Measurements from ENCODE around the gene ACVR1B. TPM values are rescaled to one million over a fixed set of nuclear protein-coding genes. Genes with fewer than 3 reads are reported as not detected.

Gene ACVR1B
- total RNA-seq, 2 donors from 2014 or later, result 7.2 to 8.4 TPM

GRCh38 chr12:52009081-52009751, 57.7 kb downstream of the ACVR1B start:
- Mint-ChIP-seq H3K4me3 (no peak overlapping the region), H3K36me3 (ENCODE audit: insufficient read depth in 2 of 2) (peaks cover 0 to 2% of the 10 kb centered on the region in 2 donors)
- no peak for ATAC-seq (replicated peaks in 1 of 2)

DNA sequence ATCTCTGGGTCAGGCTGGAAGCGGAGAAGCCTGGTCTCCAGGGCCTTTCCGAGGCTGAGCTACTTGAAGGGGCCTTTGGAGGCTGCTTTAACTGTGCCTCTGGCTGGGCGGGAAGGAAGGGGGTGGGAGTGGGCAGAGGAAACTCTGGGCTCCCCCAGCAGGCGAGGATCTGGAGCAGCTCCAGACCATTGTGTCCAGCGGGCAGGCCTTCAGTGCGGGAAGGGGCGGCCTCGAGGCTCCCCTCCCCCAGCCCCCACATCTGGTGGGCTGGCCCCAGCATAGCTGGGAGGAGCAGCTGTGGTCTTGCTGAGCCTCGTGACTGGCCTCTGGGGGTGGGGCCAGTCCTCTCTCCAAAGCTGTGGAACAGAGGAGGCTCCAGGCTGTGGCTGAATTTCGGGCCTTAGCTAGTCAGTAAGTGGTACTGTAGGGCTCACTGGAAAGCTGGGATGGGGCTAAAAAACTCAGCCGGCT, 58.7 kb downstream of the ACVR1B start:
- DNase-seq, result no peak
- Mint-ChIP-seq H3K36me3 (ENCODE audit: insufficient read depth in 2 of 2) (peaks cover 0 to 2% of the 10 kb centered on the region in 2 donors), H3K27me3 (ENCODE audit: low read depth) (peaks cover 13% of the 10 kb centered on the region), H3K27ac (no peak overlapping the region), H3K4me3 (no peak overlapping the region), H3K4me1 (ENCODE audit: low read depth) (peaks cover 26% of the 10 kb centered on the region), H3K9me3 (no peaks in the 10 kb centered on the region)
- no peak for ATAC-seq (replicated peaks in 1 of 2)

More at GRCh38 chr12:52009081-52009751, 57.7 kb downstream of the ACVR1B start:
- Mint-ChIP-seq H3K27me3 (ENCODE audit: low read depth) (peaks cover 17% of the 10 kb centered on the region), H3K4me1 (ENCODE audit: low read depth) (peaks cover 26% of the 10 kb centered on the region), H3K9me3 (no peaks in the 10 kb centered on the region), H3K27ac (no peak overlapping the region)
- no peak for DNase-seq

- Mint-ChIP-seq H3K9me3 (no peaks in the 10 kb centered on the region), H3K4me1 (ENCODE audit: low read depth) (peaks cover 20% of the 10 kb centered on the region), H3K27ac (no peak overlapping the region), H3K4me3 (no peak overlapping the region), H3K36me3 (ENCODE audit: insufficient read depth in 2 of 2) (peaks cover 0 to 2% of the 10 kb centered on the region in 2 donors), H3K27me3 (ENCODE audit: low read depth) (peaks cover 6% of the 10 kb centered on the region)
- no peak for DNase-seq
- ATAC-seq (replicated peaks in 1 of 2), result no peak
Observed at GRCh38 chr12:52010692-52011601, 59.4 kb downstream of the ACVR1B start.

- Mint-ChIP-seq H3K4me1 (ENCODE audit: low read depth) (peaks cover 13% of the 10 kb centered on the region), H3K36me3 (ENCODE audit: insufficient read depth in 2 of 2) (peaks cover 0 to 2% of the 10 kb centered on the region in 2 donors), H3K27ac (no peak overlapping the region), H3K27me3 (ENCODE audit: low read depth) (no peaks in the 10 kb centered on the region), H3K4me3 (no peak overlapping the region), H3K9me3 (no peaks in the 10 kb centered on the region)
- ATAC-seq (replicated peaks in 1 of 2) (no peak), DNase-seq (no peak)
Observed at GRCh38 chr12:52011602-52012214, 60.2 kb downstream of the ACVR1B start.

DNA sequence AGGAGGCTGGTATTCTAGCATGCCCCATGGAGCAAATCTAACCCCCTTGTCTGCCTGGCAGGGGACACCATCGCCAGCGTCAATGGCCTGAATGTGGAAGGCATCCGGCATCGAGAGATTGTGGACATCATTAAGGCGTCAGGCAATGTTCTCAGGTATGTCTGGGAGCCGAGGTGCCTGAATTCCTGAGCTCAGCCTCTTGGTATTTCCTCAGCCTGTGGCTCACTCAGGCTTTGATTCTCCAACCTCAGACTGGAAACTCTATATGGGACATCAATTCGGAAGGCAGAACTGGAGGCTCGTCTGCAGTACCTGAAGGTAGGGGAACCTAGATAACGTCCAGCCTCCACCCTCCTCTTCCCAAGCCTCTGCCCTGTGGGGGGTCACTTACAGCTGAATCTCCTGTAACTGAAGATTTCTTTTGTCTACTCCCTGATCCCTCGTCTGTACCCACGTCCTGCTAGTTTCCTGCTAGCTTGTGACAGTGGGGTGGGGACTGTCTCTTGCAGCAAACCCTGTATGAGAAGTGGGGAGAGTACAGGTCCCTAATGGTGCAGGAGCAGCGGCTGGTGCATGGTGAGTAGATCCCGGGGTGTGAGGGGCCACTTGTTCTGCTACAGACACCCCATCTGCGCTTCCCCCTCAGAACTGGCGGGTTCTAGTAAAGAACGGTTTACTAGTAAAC, 62.3 kb downstream of the ACVR1B start:
- Mint-ChIP-seq H3K27me3 (ENCODE audit: low read depth) (no peaks in the 10 kb centered on the region), H3K36me3 (ENCODE audit: insufficient read depth in 2 of 2) (peaks cover 0 to 2% of the 10 kb centered on the region in 2 donors), H3K4me3 (no peak overlapping the region), H3K9me3 (no peaks in the 10 kb centered on the region), H3K4me1 (ENCODE audit: low read depth) (no peaks in the 10 kb centered on the region), H3K27ac (no peak overlapping the region)
- no peak for ATAC-seq (replicated peaks in 1 of 2)
- no peak for DNase-seq

DNA sequence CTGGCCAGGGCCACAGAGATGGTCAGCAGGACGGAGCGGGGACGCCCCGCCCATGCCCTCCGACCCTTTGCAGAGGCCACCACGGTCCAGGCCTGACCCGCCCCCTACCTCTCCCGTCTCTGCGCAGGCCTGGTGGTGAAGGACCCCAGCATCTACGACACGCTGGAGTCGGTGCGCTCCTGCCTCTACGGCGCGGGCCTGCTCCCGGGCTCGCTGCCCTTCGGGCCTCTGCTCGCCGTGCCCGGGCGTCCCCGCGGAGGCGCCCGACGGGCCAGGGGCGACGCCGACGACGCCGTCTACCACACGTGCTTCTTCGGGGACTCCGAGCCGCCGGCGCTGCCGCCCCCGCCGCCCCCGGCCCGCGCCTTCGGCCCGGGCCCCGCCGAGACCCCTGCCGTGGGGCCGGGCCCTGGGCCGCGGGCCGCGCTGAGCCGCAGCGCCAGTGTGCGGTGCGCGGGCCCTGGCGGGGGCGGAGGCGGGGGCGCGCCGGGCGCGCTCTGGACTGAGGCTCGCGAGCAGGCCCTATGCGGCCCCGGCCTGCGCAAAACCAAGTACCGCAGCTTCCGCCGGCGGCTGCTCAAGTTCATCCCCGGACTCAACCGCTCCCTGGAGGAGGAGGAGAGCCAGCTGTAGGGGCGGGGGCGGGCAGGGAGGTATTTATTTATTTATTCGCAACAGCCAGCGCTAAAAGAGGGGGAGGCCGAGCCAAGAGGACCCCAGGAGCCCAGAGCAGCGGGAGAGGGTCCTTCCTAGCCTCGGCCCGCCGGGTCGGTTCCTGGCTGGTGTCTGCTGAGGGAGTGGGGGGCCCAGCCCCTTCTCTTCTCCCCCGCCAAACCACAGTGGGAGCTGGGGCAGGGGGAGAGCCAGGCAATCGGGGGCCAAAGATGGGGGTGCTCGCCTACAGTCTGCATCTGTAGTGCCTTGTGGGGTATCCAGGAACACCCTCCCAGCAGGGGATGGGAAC, 63.4 kb downstream of the ACVR1B start:
- Mint-ChIP-seq H3K4me1 (ENCODE audit: low read depth) (no peaks in the 10 kb centered on the region), H3K27me3 (ENCODE audit: low read depth) (no peaks in the 10 kb centered on the region), H3K36me3 (ENCODE audit: insufficient read depth in 2 of 2) (peaks cover 0 to 2% of the 10 kb centered on the region in 2 donors), H3K4me3 (no peak overlapping the region), H3K27ac (no peak overlapping the region), H3K9me3 (no peaks in the 10 kb centered on the region)
- no peak for DNase-seq
- ATAC-seq (replicated peaks in 1 of 2), result no peak

DNA sequence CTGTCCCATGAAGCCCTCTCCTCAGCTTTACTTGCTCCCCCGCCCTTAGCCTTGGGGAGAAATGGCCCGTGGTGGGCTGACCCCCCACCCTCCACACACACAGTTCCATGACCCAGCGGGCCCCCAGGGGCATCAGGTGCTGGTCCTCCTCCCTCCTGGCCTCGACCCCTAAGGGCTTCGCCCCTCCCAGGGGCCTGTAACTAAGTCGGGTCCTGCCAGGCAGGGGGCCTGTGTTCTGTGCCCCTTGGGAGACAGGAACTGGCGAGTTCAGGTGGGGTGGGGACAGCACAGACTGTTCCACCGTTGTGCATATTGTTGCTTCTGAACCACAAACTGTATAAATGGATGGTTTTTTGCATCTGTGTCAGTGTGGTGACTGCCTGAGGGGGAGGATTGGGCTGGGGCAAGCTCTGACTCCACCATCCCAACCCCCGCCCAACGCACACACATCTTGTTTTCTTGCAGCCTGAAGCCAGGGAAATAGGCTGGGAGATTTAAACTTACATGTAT, 64.1 kb downstream of the ACVR1B start:
- peaks cover 7% of the 10 kb centered on the region for H3K4me1 Mint-ChIP-seq (ENCODE audit: low read depth)
- H3K36me3 Mint-ChIP-seq (ENCODE audit: insufficient read depth in 2 of 2), result peaks cover 0 to 2% of the 10 kb centered on the region in 2 donors
- no peak overlapping the region for H3K4me3 Mint-ChIP-seq
- ATAC-seq (replicated peaks in 1 of 2), result no peak
- H3K27me3 Mint-ChIP-seq (ENCODE audit: low read depth), result no peaks in the 10 kb centered on the region
- H3K9me3 Mint-ChIP-seq, result no peaks in the 10 kb centered on the region
- DNase-seq, result no peak
- no peak overlapping the region for H3K27ac Mint-ChIP-seq

- H3K27ac Mint-ChIP-seq, result no peak overlapping the region
- no peak for DNase-seq
Observed at GRCh38 chr12:52018433-52019112, 67.1 kb downstream of the ACVR1B start.

DNA sequence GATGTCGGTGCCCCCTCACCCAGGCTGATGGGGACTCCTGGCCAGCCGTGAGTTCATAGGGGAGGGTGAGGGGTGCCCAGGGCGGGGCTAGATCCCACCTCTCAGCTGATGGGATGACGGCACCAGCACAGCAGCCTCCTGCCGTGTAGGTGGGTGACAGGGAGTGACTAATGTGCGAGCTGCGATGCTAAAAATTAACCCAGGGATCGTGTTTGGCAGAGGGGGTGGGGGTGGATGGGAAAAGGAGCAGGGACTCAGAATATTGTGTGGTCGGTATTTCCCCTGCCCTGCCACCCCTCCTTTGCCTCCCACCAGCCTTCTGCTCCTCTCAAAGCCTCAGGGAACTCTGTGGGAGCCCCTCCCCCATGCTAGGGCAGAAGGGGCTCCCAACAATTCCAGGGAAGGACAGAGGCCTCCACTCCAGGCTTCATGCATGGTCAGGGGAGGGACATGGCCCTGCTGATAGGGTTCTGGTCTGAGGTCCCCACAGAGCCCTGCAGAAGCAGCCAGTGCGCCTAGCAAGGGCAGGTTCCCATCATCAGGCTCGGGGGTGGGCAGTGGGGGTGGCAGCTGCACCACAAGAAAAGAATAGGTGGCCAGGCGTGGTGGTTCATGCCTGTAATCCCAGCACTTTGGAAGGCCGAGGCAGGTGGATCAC, 67.7 kb downstream of the ACVR1B start:
- H3K4me3 Mint-ChIP-seq, result no peak overlapping the region
- H3K27me3 Mint-ChIP-seq (ENCODE audit: low read depth), result no peaks in the 10 kb centered on the region
- ATAC-seq (replicated peaks in 1 of 2) (no peak), DNase-seq (no peak)
- H3K36me3 Mint-ChIP-seq (ENCODE audit: insufficient read depth in 2 of 2), result no peaks in the 10 kb centered on the region
- peaks cover 27% of the 10 kb centered on the region for H3K4me1 Mint-ChIP-seq (ENCODE audit: low read depth)
- no peaks in the 10 kb centered on the region for H3K9me3 Mint-ChIP-seq
- no peak overlapping the region for H3K27ac Mint-ChIP-seq

More at GRCh38 chr12:52018433-52019112, 67.1 kb downstream of the ACVR1B start:
- Mint-ChIP-seq H3K4me3 (no peak overlapping the region), H3K9me3 (no peaks in the 10 kb centered on the region), H3K27me3 (ENCODE audit: low read depth) (no peaks in the 10 kb centered on the region), H3K4me1 (ENCODE audit: low read depth) (peaks cover 20% of the 10 kb centered on the region), H3K36me3 (ENCODE audit: insufficient read depth in 2 of 2) (no peaks in the 10 kb centered on the region)
- no peak for ATAC-seq (replicated peaks in 1 of 2)

- H3K27me3 Mint-ChIP-seq (ENCODE audit: low read depth), result no peaks in the 10 kb centered on the region
- ATAC-seq (replicated peaks in 1 of 2), result peak; percentile 31 to 34
- H3K4me1 Mint-ChIP-seq (ENCODE audit: low read depth), result peaks cover 42% of the 10 kb centered on the region
- peak; percentile 74 for DNase-seq
- H3K36me3 Mint-ChIP-seq (ENCODE audit: insufficient read depth in 2 of 2), result no peaks in the 10 kb centered on the region
- H3K27ac Mint-ChIP-seq, result no peak overlapping the region
- no peaks in the 10 kb centered on the region for H3K9me3 Mint-ChIP-seq
- H3K4me3 Mint-ChIP-seq, result peak overlapping the region; percentile 41 to 47
Observed at GRCh38 chr12:52020539-52021336, 69.2 kb downstream of the ACVR1B start.

Data from activated T-cell treated with anti-CD3 and anti-CD28 coated beads, Interleukin-2, amount 50 U/mL, for 72 hours (primary cell).